HG03342 (cell line): Measurements from ENCODE around the gene MRPL55.

ENCODE experiments used
- ATAC-seq: cut with Tn5 transposase; IDR thresholded peaks from one replicate; pipeline ENCODE4 v1.9.1; 2021; ENCODE audit warnings: mild to moderate bottlenecking, moderate library complexity; ENCODE audit not compliant: unreplicated experiment

Gene MRPL55

GRCh38 chr1:228059634-228060457 lies 49.3 kb downstream of the MRPL55 start:
- ATAC-seq, result peak; percentile 45

- ATAC-seq, result peak; percentile 21
Observed at GRCh38 chr1:228058949-228059633, 50.0 kb downstream of the MRPL55 start.

- no peak for ATAC-seq
Observed at GRCh38 chr1:228058172-228058948, 50.7 kb downstream of the MRPL55 start.
